Measurements from ENCODE around the gene ATF7. TPM values are rescaled to one million over a fixed set of nuclear protein-coding genes. Genes with fewer than 3 reads are reported as not detected.
A peak's percentile ranks its signal among the peaks of the same experiment; 100 is the strongest.
"Not testable (repeated sequence)": the region's sequence is repeated elsewhere in the genome, so short reads cannot be mapped to it uniquely, and the experiment has no call there.

The ATF7 gene
- total RNA-seq (2014; rRNA removed; shearing (Covaris generic)): 6.4 and 8.9 TPM in 2 replicates

GRCh38 chr12:53625946-53626701, at the start of gene ATF7:
Gene ATF7 (minus strand): TSS chr12:53626382. CDS start chr12:53601000, 25,382 bp downstream.
- peak; percentile 97 for DNase-seq (ENCODE audit: low read depth)

- no peak for DNase-seq (ENCODE audit: low read depth)
These were observed 49.0 kb upstream of the ATF7 start for GRCh38 chr12:53674977-53675700.

DNA sequence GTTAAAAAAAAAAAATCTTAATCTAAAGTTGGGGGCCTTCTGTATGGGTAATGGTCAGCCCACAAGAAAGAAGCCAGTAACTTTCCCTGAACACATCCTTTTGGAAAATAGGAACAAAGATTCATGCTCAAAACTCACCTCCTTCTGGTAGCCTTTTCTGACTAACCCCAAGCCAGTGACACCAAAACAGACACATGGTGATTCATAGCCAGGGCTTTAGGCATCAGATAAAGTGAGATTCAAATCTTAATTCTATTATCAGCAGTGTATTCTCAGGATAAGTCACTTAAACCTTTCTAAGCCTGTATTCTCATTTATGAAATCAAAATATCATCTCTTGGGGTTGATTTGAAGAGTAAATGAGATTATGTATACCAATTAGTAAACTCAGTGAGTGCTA, 44.8 kb upstream of the ATF7 start:
- DNase-seq (ENCODE audit: low read depth): no peak

DNA sequence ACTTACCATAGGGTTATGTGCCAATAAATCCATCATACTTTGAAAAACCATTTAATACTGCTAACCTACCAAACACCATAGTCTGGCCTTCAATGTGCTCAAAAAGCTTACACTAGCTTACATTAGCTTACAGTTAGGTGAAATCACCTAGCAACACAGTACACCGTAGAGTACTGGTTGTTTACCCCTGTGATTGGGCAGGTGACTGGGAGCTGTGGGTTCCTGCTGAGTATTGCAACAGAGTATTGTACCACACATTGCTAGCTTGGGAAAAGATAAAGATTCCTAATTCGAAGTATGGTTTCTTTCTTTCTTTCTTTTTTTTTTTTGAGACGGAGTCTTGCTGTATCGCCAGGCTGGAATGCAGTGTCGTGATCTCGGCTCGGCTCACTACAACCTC, 44.1 kb upstream of the ATF7 start:
- no peak for DNase-seq (ENCODE audit: low read depth)

GRCh38 chr12:53667080-53667479, 40.9 kb upstream of the ATF7 start:
- DNase-seq (ENCODE audit: low read depth): no peak

GRCh38 chr12:53664936-53665335, 38.8 kb upstream of the ATF7 start:
- DNase-seq (ENCODE audit: low read depth): no peak

- no peak for DNase-seq (ENCODE audit: low read depth)
These were observed 38.0 kb upstream of the ATF7 start for GRCh38 chr12:53664191-53664590.

DNA sequence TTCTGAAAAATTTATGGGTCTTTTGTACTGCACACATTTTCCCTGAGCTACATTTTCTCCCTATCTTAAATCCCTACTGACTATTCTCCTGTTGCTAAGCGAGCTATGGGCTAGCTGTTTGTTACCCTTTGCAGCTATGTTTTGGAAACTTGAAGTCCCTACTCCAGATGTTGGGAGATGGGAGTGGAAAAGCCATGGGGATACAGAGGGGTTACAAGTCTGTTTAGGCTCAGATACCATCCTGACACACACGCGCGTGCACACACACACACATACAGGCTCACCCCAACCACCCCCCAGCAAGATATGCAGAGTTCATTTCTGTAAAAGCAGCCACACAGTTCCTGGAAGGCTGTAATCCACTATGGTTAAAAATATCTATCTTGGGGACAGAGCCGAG, 33.9 kb upstream of the ATF7 start:
- no peak for DNase-seq (ENCODE audit: low read depth)

- DNase-seq (ENCODE audit: low read depth): peak; percentile 21
These were observed 33.4 kb upstream of the ATF7 start for GRCh38 chr12:53659571-53659981.

DNA sequence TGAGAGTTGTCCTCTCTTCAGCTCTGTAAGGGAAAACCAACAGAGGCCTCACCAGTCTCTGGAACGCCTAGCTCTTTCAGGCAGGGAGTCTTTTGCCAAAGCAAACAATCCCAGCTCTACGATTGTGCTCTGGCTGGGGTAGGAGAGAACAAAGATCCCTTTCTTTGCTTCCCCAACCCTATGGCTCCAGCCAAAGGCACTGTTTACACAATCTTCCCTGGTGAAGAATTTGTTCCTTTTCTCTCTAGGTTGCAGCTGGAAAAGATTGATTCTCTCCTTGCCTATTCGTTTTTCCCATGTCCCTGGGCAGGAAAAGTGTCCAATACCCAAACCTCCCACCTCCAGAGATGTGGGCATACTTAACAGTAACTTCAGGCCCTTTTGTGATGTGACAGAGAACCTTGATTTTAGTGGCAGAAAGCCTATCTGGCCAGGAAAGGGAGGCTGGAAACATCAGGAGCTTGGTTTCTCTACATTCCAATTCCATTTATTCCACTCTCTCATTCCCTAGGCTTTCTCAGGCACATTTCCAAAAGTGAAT, 32.9 kb upstream of the ATF7 start:
- DNase-seq (ENCODE audit: low read depth): peak; percentile 80

DNA sequence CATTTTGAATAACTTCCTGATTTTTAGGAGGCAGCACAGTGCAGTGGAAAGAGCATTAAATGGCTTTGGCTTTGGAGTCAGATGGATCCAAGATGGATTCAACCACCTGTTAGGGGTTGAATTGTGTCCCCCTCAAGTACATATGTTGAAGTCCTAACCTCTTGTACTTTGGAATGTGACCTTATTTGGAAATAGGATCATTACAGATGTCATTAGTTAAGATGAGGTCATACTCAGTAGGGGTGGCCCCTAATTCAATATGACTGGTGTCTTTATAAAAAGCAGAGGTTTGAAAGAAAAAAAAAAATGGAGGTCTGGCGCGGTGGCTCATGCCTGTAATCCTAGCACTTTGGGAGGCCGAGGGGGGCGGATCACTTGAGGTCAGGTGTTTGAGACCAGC, 30.9 kb upstream of the ATF7 start:
- no peak for DNase-seq (ENCODE audit: low read depth)

DNA sequence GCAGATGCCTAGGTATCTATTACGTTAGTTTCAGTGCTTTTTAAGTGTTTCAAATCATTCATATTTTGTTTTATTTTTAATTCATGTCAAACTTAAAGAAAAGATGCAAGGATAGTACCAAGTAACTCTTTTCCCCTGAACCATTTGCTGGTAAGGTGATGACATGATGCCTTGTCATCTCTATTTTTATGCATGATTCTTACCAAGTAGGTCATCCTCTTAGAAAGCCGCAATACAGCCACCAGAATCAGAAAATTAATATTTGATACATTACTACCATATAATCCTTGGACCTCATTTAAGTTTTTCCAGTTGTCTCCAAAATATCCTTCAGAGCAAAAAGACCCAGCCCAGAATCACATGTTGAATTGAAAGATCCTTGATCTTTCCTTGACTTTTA, 27.4 kb upstream of the ATF7 start:
- no peak for DNase-seq (ENCODE audit: low read depth)

DNA sequence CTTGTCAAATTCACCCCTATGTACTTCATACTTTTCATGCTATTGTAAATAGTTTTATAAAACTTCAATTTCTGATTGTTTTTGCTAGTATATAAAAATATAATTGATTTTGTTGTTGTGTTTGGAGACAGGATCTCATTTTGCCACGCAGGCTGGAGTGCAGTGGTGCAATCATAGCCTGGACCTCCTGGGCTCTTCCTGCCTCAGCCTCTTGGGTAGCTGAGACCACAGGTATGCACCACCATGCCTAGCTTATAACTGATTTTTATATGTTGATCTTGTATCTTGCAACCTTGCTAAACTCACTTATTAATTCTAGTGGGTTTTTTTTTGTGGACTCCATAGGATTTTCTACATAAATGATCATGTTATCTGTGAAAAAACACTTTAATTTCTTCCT, 26.2 kb upstream of the ATF7 start:
- DNase-seq (ENCODE audit: low read depth): no peak

DNA sequence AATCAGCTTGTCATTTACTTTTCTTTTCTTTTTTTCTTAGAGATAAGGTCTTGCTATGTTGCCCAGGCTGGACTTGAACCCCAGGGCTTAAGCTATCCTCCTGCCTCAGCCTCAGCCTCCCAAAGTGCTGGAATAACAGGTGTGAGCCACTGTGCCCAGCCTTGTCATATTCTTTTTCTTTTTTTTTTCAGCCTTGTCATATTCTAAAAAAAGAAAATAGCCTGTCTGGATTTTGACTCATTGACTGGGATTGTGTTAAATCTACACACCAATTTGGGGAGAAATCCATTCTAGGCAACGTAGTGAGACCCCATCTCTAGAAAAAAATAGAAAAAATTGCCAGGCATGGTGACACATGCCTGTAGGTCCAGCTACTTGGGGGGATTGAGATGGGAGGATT, 25.6 kb upstream of the ATF7 start:
- DNase-seq (ENCODE audit: low read depth): no peak

DNA sequence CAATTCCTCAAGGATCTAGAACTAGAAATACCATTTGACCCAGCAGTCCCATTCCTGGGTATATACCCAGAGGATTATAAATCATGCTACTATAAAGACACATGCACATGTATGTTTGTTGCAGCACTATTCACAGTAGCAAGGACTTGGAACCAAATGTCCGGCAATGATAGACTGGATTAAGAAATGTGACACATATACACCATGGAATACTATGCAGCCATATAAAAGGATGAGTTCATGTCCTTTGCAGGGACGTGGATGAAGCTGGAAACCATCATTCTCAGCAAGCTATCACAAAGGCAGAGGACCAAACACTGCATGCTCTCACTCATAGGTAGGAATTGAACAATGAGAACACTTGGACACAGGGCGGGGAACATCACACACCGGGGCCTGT, 20.1 kb upstream of the ATF7 start:
- not testable (repeated sequence) for DNase-seq (ENCODE audit: low read depth)

- DNase-seq (ENCODE audit: low read depth): no peak
These were observed 19.0 kb upstream of the ATF7 start for GRCh38 chr12:53645165-53645564.

- no peak for DNase-seq (ENCODE audit: low read depth)
These were observed 18.0 kb upstream of the ATF7 start for GRCh38 chr12:53644133-53644532.

- DNase-seq (ENCODE audit: low read depth): no peak
These were observed 17.2 kb upstream of the ATF7 start for GRCh38 chr12:53643232-53643979.

GRCh38 chr12:53638057-53638456, 11.9 kb upstream of the ATF7 start:
- no peak for DNase-seq (ENCODE audit: low read depth)

DNA sequence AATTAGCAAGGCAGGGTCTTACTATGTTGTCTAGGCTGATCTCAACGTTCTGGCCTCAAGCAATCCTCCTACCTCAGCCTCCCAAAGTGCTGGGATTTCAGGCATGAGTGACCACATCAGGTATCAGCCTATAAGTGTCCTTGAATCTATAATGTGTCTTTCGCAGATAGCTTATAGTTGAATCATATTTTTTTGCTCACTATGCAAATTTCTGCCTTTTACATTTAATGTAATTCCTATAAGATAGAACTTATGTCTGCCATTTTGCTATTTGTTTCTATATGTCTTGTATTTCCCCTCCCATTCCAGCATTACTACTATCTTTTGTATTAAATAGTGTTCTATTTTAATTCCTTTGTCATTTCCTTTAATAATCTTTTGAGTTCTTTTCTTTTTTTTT, 10.5 kb upstream of the ATF7 start:
- no peak for DNase-seq (ENCODE audit: low read depth)

GRCh38 chr12:53635708-53636107, 9.5 kb upstream of the ATF7 start:
- not testable (repeated sequence) for DNase-seq (ENCODE audit: low read depth)

- no peak for DNase-seq (ENCODE audit: low read depth)
These were observed 5.5 kb upstream of the ATF7 start for GRCh38 chr12:53631721-53632120.

All from RPMI7951 (cell line).